HCT116 (cell line): ENCODE measurements around the gene KIF26A. TPM values are rescaled to one million over a fixed set of nuclear protein-coding genes. Genes with fewer than 3 reads are reported as not detected.

Source experiments
- ATAC-seq: fragments of 200-7000 bp; cut with Tn5 transposase; 2 replicates; pipeline ENCODE4 v1.9.1; 2020; ENCODE audit warnings: mild to moderate bottlenecking, moderate library complexity
- BruUV-seq: library from RNA; stranded (reverse); fragments of 400-500 nt; replicated peaks from 2 replicates; lab custom pipeline; 2021; lab: Mats Ljungman, UMichigan
- CTCF ChIA-PET: fragments of 300-600 bp; sonication (Branson Sonifier 250); formaldehyde crosslinking; loops from one replicate; lab custom pipeline; 2021; ENCODE audit warnings: antibody characterized with exemption; lab: Charles Lee
- POLR2A ChIA-PET: fragments of 300-600, 350-600 bp; sonication (Branson Sonifier 250); formaldehyde crosslinking; loops from one replicate; lab custom pipeline; 2021; ENCODE audit warnings: antibody characterized with exemption; lab: Charles Lee
- RAD21 ChIA-PET, 2 experiments: fragments of 300-600 bp; sonication (Branson Sonifier 250); formaldehyde crosslinking; loops; one replicate each; lab custom pipeline; 2023; ENCODE audit warnings: low total read pairs in 2 of 2; ENCODE audit not compliant: uncharacterized antibody in 2 of 2, unreplicated experiment in 2 of 2, low non-redundant PET in 1 of 2; lab: Charles Lee
- DNase-seq: peaks from one replicate; pipeline ENCODE4 v3.0.0-alpha.2; 2010; ENCODE audit warnings: low read depth, low spot score
- H2AFZ ChIP-seq: fragments of 200-600 bp; shearing (Covaris generic), sonication (generic); 2 replicates; pipeline ENCODE4 v1.6.1; 2017; ENCODE audit warnings: low read depth, mixed run types, mixed read lengths, antibody characterized with exemption, low read length; ENCODE audit not compliant: poor library complexity, severe bottlenecking
- H3K27ac ChIP-seq: 2 replicates; pipeline ENCODE4 v1.5.1; 2012; ENCODE audit warnings: low read depth, low read length
- H3K27me3 ChIP-seq: fragments of 200-600 bp; sonication (generic); 2 replicates; pipeline ENCODE4 v1.6.1; 2016; ENCODE audit warnings: mixed run types, low read length, mixed read lengths; ENCODE audit not compliant: insufficient read depth
- H3K36me3 ChIP-seq, 2 experiments: fragments of 200-500 bp in 1 of 2; fragments of 200-600 bp in 1 of 2; sonication (Bioruptor generic) in 1 of 2; sonication (generic) in 1 of 2; 2 replicates each; pipeline versions ENCODE4 v1.5.1 to v1.6.1; 2014 to 2016; ENCODE audit warnings: low read length in 2 of 2, inconsistent platforms in 1 of 2, mixed read lengths in 1 of 2, mixed run types in 1 of 2; ENCODE audit not compliant: insufficient read depth in 2 of 2, control insufficient read depth in 1 of 2
- H3K4me1 ChIP-seq, 2 experiments: fragments of 200-600 bp in 1 of 2; sonication (generic) in 1 of 2; 2 replicates each; pipeline versions ENCODE4 v1.5.1 to v1.6.1; 2012 to 2017; ENCODE audit warnings: low read length in 2 of 2, inconsistent platforms in 1 of 2, mild to moderate bottlenecking in 1 of 2, mixed read lengths in 1 of 2, mixed run types in 1 of 2, moderate library complexity in 1 of 2; ENCODE audit not compliant: insufficient read depth in 2 of 2, control insufficient read depth in 1 of 2
- H3K4me2 ChIP-seq: fragments of 200-600 bp; sonication (generic); 2 replicates; pipeline ENCODE4 v1.6.1; 2017; ENCODE audit warnings: mixed run types, low read length, mixed read lengths
- H3K4me3 ChIP-seq, 2 experiments: fragments of 200-600 bp in 1 of 2; sonication (generic) in 1 of 2; replicated peaks in 1 of 2; 2 replicates each; pipeline ENCODE4 v1.5.1; 2011 to 2016; ENCODE audit warnings: low read length in 2 of 2, control low read depth in 1 of 2, low read depth in 1 of 2, mild to moderate bottlenecking in 1 of 2, mixed read lengths in 1 of 2, mixed run types in 1 of 2
- H3K79me2 ChIP-seq: fragments of 200-600 bp; sonication (generic); 2 replicates; pipeline ENCODE4 v1.6.1; 2017; ENCODE audit warnings: mild to moderate bottlenecking, mixed run types, low read length, moderate library complexity, mixed read lengths; ENCODE audit not compliant: insufficient read depth
- H3K9ac ChIP-seq: fragments of 200-600 bp; sonication (generic); 2 replicates; pipeline ENCODE4 v1.6.1; 2016; ENCODE audit warnings: low read length, mixed read lengths
- H3K9me2 ChIP-seq: fragments of 200-600 bp; sonication (generic), shearing (Covaris generic); 2 replicates; pipeline ENCODE4 v1.6.1; 2017; ENCODE audit warnings: mixed run types, mild to moderate bottlenecking, moderate library complexity; ENCODE audit not compliant: insufficient read depth
- H3K9me3 ChIP-seq, 2 experiments: fragments of 200-500 bp in 1 of 2; fragments of 200-600 bp in 1 of 2; sonication (Bioruptor generic) in 1 of 2; sonication (generic) in 1 of 2; 2 replicates each; pipeline ENCODE4 v1.6.1; 2014 to 2017; ENCODE audit warnings: low read length in 2 of 2, mixed read lengths in 2 of 2, inconsistent platforms in 1 of 2, low read depth in 1 of 2, mild to moderate bottlenecking in 1 of 2, mixed run types in 1 of 2, moderate library complexity in 1 of 2; ENCODE audit not compliant: control insufficient read depth in 1 of 2, insufficient read depth in 1 of 2
- H4K20me1 ChIP-seq: fragments of 200-600 bp; sonication (generic), shearing (Covaris generic); 2 replicates; pipeline ENCODE4 v1.6.1; 2017; ENCODE audit warnings: mixed run types, mild to moderate bottlenecking, moderate library complexity; ENCODE audit not compliant: insufficient read depth
- CBX3 ChIP-seq: IDR thresholded peaks from 2 replicates; pipeline ENCODE4 v1.6.1; 2012; ENCODE audit warnings: low read depth
- CEBPB ChIP-seq: IDR thresholded peaks from 2 replicates; pipeline ENCODE4 v1.6.1; 2012; ENCODE audit warnings: low read depth
- EGR1 ChIP-seq: IDR thresholded peaks from 2 replicates; pipeline ENCODE4 v1.6.1; 2012; ENCODE audit warnings: low read depth
- EZH2phosphoT487 ChIP-seq: fragments of 200-600 bp; IDR thresholded peaks from 2 replicates; pipeline ENCODE4 v1.6.1; 2018; ENCODE audit warnings: antibody characterized with exemption, borderline replicate concordance
- JUND ChIP-seq: IDR thresholded peaks from 2 replicates; pipeline ENCODE4 v1.6.1; 2012
- POLR2AphosphoS5 ChIP-seq: IDR thresholded peaks from 2 replicates; pipeline ENCODE4 v1.6.1; 2011; ENCODE audit warnings: mild to moderate bottlenecking, low read depth, low read length, moderate library complexity
- SIN3A ChIP-seq: IDR thresholded peaks from 2 replicates; pipeline ENCODE4 v1.6.1; 2012; ENCODE audit warnings: low read depth
- TCF7L2 ChIP-seq: IDR thresholded peaks from 2 replicates; pipeline ENCODE4 v1.7.0; 2011; ENCODE audit warnings: borderline replicate concordance, inconsistent platforms; ENCODE audit not compliant: insufficient read depth, insufficient read length; ENCODE audit errors: extremely low read depth
- ZNF274 ChIP-seq: fragments of 200-500 bp; sonication (Bioruptor generic); IDR thresholded peaks from 2 replicates; pipeline ENCODE4 v1.6.1; 2014; ENCODE audit warnings: mild to moderate bottlenecking, low read depth, low read length, inconsistent platforms
- intact Hi-C: fragments of 100-400 bp; cut with micrococcal nuclease; formaldehyde crosslinking; loops from 2 replicates; pipeline ENCODE4 v1.10.0; 2022
- total RNA-seq: library from RNA; stranded (reverse); gene quantifications from one replicate; pipeline ENCODE4 v1.2.1, GENCODE V29; 2021; ENCODE audit not compliant: unreplicated experiment
- TF ChIP-seq, protein P1 (sequence below): IDR thresholded peaks from 2 replicates; pipeline ENCODE4 v1.6.1; 2011; ENCODE audit warnings: mild to moderate bottlenecking, low read length, moderate library complexity; ENCODE audit not compliant: insufficient replicate concordance; ENCODE audit errors: extremely low read depth
- TF ChIP-seq, protein P2 (sequence below): IDR thresholded peaks from 2 replicates; pipeline ENCODE4 v1.6.1; 2012
- TF ChIP-seq, protein P3 (sequence below): IDR thresholded peaks from 2 replicates; pipeline ENCODE4 v1.6.1; 2012

The KIF26A gene
- total RNA-seq, 1 experiment from 2014 or later = 10.2 TPM

DNA sequence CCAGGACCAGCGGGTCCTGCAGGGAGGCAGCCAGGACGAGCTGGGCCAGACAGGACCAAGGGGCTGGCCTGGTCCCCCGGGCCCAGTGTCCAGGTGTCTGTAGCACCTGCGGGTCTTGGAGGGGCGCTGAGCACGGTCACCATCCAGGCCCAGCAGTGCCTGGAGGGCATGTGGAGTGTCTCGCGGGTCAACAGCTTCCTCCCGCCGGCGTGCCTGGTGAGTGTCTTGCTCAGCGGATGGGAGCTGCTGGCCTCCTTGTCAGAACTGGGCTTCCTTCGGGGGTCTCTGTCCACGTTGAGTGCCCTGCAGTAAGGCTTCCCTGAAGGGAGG, 13.8 kb downstream of the KIF26A start:
- ATAC-seq (no peak), DNase-seq (no peak)
- Histone ChIP-seq H3K27me3 (no peaks in the 10 kb centered on the region), H3K36me3 (no peaks in the 10 kb centered on the region; a peak in 1 of 4 replicates), H3K4me1 (peaks cover 11 to 18% of the 10 kb centered on the region in 2 experiments), H4K20me1 (no peaks in the 10 kb centered on the region), H3K4me2 (no peak overlapping the region), H3K4me3 (no peak overlapping the region), H2AFZ (no peak overlapping the region), H3K9ac (no peak overlapping the region), H3K9me3 (no peaks in the 10 kb centered on the region), H3K27ac (no peak overlapping the region), H3K9me2 (no peaks in the 10 kb centered on the region), H3K79me2 (peaks cover 9% of the 10 kb centered on the region; the same call in 1 of the 2 replicates)
- BruUV-seq = no TSS peak
- intact Hi-C loops = no loop called here
- TF ChIP-seq ZNF274 (no peak), SIN3A (no peak), TCF7L2 (no peak), CBX3 (no peak)
- TF ChIP-seq, protein P1, sequence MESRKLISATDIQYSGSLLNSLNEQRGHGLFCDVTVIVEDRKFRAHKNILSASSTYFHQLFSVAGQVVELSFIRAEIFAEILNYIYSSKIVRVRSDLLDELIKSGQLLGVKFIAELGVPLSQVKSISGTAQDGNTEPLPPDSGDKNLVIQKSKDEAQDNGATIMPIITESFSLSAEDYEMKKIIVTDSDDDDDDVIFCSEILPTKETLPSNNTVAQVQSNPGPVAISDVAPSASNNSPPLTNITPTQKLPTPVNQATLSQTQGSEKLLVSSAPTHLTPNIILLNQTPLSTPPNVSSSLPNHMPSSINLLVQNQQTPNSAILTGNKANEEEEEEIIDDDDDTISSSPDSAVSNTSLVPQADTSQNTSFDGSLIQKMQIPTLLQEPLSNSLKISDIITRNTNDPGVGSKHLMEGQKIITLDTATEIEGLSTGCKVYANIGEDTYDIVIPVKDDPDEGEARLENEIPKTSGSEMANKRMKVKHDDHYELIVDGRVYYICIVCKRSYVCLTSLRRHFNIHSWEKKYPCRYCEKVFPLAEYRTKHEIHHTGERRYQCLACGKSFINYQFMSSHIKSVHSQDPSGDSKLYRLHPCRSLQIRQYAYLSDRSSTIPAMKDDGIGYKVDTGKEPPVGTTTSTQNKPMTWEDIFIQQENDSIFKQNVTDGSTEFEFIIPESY = no peak
- ChIA-PET CTCF (no interaction called here), POLR2A (no interaction called here), RAD21 (interaction anchor here in 1 of 2 experiments (0.6 kb wide), 1 partner anchor 35 kb away, joined by 6 read pairs; no protein-coding TSS in a partner anchor)

DNA sequence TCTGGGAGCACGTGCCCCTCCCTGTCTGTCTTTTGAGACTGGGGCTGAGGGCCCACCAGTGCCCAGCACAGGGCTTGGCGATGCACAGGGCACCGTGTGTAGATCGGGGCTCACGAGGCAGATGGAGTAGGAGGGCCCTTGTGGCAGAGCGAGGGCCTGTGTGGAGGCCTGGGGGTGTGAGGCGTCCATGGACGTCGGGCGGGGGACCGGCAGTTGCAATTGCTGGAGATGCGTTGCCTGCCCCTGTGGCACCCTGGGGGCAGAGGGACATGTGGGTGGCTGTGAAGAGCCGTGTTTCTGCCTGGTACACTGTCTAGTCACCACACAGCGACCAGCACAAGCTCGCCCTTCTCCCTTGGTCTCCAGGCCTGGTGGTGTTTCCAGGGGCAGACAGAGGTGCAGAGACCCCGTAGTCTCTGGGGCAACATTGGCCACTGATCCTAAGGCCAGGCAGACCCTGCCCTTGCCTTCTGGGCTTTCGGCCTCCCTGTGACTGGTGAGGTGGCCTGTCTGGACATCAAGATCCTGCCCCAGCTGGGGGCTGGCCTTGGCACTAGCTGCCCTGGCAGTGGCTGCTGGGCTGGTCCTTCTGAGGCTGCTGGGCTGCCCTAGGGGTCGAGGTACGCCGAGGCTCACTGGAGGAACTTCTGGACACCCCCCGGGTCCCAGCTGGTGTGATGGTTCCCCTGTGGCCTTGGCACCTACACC, 14.5 kb downstream of the KIF26A start:
- Histone ChIP-seq H3K4me1 (peaks cover 11 to 18% of the 10 kb centered on the region in 2 experiments), H3K27ac (no peak overlapping the region), H4K20me1 (no peaks in the 10 kb centered on the region), H3K9me2 (no peaks in the 10 kb centered on the region), H3K36me3 (no peaks in the 10 kb centered on the region; a peak in 1 of 4 replicates), H3K9me3 (no peaks in the 10 kb centered on the region), H3K4me2 (no peak overlapping the region), H3K4me3 (no peak overlapping the region), H3K9ac (no peak overlapping the region), H2AFZ (no peak overlapping the region), H3K27me3 (no peaks in the 10 kb centered on the region), H3K79me2 (peaks cover 9% of the 10 kb centered on the region; the same call in 1 of the 2 replicates)
- no peak for TF ChIP-seq EZH2phosphoT487
- TF ChIP-seq ZNF274 = no peak
- no peak for TF ChIP-seq TCF7L2
- TF ChIP-seq, protein P2, sequence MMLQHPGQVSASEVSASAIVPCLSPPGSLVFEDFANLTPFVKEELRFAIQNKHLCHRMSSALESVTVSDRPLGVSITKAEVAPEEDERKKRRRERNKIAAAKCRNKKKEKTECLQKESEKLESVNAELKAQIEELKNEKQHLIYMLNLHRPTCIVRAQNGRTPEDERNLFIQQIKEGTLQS = no peak
- TF ChIP-seq, protein P3, sequence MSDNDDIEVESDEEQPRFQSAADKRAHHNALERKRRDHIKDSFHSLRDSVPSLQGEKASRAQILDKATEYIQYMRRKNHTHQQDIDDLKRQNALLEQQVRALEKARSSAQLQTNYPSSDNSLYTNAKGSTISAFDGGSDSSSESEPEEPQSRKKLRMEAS = no peak
- TF ChIP-seq EGR1 = no peak
- TF ChIP-seq JUND = no peak
- no peak for TF ChIP-seq CEBPB
- TF ChIP-seq POLR2AphosphoS5 = no peak
- CTCF ChIA-PET = no interaction called here
- BruUV-seq = no TSS peak
- ATAC-seq (no peak), DNase-seq (no peak)
- intact Hi-C loops = no loop called here
- RAD21 ChIA-PET = interaction anchor here in 1 of 2 experiments (0.6 kb wide), 1 partner anchor 36 kb away, joined by 6 read pairs; no protein-coding TSS in a partner anchor
- POLR2A ChIA-PET = no interaction called here
